Right lobe of liver (tissue), 4 donors: Measurements from ENCODE around the gene ALDH2.

ENCODE experiments used
- POLR2A ChIP-seq: fragments of 450-650 bp; IDR thresholded peaks from one replicate; pipeline ENCODE4 v1.6.1; 2017; ENCODE audit warnings: antibody characterized with exemption, mild to moderate bottlenecking
- TF ChIP-seq, protein P1 (sequence below), 4 donors: fragments of 200-600 bp in 3 of 4; fragments of 450-650 bp in 1 of 4; IDR thresholded peaks; one replicate each; pipeline versions ENCODE4 v1.5.1 to v1.8.0; 2016 to 2022; ENCODE audit warnings: antibody characterized with exemption in 4 of 4, mild to moderate bottlenecking in 2 of 4
- donor health status: DM: no; HTN: no; CAD: no.
- donor health status: DM: no; HTN: no; CAD: no.
- donor health status: DM: no; HTN: yes; CAD: no.

- TF ChIP-seq, protein P1, sequence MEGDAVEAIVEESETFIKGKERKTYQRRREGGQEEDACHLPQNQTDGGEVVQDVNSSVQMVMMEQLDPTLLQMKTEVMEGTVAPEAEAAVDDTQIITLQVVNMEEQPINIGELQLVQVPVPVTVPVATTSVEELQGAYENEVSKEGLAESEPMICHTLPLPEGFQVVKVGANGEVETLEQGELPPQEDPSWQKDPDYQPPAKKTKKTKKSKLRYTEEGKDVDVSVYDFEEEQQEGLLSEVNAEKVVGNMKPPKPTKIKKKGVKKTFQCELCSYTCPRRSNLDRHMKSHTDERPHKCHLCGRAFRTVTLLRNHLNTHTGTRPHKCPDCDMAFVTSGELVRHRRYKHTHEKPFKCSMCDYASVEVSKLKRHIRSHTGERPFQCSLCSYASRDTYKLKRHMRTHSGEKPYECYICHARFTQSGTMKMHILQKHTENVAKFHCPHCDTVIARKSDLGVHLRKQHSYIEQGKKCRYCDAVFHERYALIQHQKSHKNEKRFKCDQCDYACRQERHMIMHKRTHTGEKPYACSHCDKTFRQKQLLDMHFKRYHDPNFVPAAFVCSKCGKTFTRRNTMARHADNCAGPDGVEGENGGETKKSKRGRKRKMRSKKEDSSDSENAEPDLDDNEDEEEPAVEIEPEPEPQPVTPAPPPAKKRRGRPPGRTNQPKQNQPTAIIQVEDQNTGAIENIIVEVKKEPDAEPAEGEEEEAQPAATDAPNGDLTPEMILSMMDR (IDR thresholded peaks at IDR 0.05) = no peak
- TF ChIP-seq POLR2A = no peak
These were observed 58.8 kb downstream of the ALDH2 start for GRCh38 chr12:111825509-111825908.
